ENCODE data around the gene TCF3.

TCF3 gene

DNA sequence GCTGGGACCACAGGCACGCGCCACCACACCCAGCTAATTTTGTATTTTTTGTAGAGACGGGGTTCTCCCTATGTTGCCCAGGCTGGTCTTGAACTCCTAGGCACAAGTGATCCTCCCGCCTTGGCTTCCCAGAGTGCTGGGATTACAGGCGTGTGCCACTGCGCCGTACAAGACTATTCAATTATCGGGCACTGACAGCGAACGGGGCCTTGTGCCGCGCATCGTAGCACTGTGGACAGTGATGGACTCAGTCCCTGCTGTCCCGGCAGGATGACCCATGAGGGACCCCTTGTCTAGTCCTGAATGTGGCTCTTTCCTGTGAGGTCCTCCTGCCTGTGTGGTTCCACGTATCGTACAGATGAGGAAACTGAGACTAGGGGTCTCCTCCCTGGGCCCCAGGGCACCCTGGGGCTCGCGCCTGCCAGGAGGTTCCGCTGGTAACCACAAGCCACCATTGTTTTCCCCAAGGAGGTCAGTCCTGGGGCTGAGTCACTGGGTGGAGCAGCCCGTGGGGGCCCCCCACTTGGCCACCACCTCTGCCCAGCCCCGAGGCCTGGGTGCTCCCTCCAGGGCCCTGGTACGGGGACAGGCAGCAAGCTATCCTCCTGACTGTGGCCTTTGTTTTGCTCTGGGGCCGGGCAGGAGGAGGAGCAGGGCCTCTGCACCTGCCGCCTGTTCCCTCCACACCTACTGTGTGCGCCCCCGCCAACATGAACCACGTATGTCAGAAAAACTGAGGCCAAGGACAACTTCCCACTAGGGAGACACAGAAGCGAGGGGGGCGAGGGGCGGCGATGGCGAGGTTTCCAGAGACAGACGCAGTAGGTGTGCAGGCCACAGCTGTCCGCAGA is 2.9 kb upstream of the TCF3 start:
- H3K4me3 ChIP-seq (ENCODE audit: low read length): no peak overlapping the region
- no peak for DNase-seq (ENCODE audit: low read depth)
- TF ChIP-seq, protein P1, sequence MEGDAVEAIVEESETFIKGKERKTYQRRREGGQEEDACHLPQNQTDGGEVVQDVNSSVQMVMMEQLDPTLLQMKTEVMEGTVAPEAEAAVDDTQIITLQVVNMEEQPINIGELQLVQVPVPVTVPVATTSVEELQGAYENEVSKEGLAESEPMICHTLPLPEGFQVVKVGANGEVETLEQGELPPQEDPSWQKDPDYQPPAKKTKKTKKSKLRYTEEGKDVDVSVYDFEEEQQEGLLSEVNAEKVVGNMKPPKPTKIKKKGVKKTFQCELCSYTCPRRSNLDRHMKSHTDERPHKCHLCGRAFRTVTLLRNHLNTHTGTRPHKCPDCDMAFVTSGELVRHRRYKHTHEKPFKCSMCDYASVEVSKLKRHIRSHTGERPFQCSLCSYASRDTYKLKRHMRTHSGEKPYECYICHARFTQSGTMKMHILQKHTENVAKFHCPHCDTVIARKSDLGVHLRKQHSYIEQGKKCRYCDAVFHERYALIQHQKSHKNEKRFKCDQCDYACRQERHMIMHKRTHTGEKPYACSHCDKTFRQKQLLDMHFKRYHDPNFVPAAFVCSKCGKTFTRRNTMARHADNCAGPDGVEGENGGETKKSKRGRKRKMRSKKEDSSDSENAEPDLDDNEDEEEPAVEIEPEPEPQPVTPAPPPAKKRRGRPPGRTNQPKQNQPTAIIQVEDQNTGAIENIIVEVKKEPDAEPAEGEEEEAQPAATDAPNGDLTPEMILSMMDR (conservative IDR thresholded peaks at IDR 0.05; ENCODE audit: low read length): no peak

DNA sequence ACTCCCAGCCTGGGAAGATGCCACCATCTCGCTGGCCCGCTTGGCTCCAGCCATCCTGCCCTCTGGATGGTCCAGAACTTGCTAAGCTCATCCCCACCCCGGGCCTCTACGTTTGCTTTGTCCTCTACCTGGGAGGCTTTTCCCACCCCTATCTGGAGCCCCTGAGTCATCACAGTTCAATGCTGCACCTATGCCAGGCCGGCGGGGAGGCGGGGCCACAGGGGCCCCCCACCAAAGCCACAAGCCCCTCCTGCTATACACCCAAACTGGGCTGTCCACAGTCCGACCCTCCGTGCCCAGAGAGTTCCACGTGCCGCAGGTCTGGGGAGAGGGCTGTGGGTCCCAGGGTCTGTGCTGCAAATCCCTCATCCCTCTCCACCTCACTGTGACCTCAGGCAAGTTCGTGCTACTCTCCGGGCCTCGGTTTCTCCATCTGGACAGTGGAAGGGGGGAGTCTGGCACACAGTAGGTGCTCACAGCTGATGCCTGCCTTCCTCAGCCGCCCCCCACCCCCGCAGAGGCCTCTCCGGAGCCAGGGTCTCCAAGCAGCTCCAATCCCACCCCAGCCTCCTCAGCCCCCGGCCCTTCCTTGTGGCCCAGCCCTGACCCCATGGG is 1.9 kb upstream of the TCF3 start:
- DNase-seq (ENCODE audit: low read depth): no peak
- TF ChIP-seq, protein P1 (conservative IDR thresholded peaks at IDR 0.05; ENCODE audit: low read length): no peak
- H3K4me3 ChIP-seq (ENCODE audit: low read length): no peak overlapping the region

DNA sequence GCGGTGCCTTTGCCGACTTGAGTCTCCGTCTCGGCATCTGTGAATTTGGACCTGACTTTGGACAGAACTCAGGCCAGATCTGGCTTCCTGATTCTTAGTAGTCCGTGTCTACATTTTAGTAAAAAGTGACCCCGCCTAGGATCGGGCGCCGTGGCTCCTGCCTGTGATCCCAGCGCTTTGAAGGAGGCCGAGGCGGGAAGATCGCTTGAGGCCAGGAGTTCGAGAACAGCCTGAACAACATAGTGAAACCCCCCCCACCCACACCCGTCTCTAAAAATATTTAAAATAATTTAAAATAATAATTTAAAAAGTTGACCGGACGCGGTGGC is 849 bp upstream of the TCF3 start:
- DNase-seq (ENCODE audit: low read depth): no peak
- TF ChIP-seq, protein P1 (conservative IDR thresholded peaks at IDR 0.05; ENCODE audit: low read length): no peak
- peak overlapping the region; percentile 75 for H3K4me3 ChIP-seq (ENCODE audit: low read length)

DNA sequence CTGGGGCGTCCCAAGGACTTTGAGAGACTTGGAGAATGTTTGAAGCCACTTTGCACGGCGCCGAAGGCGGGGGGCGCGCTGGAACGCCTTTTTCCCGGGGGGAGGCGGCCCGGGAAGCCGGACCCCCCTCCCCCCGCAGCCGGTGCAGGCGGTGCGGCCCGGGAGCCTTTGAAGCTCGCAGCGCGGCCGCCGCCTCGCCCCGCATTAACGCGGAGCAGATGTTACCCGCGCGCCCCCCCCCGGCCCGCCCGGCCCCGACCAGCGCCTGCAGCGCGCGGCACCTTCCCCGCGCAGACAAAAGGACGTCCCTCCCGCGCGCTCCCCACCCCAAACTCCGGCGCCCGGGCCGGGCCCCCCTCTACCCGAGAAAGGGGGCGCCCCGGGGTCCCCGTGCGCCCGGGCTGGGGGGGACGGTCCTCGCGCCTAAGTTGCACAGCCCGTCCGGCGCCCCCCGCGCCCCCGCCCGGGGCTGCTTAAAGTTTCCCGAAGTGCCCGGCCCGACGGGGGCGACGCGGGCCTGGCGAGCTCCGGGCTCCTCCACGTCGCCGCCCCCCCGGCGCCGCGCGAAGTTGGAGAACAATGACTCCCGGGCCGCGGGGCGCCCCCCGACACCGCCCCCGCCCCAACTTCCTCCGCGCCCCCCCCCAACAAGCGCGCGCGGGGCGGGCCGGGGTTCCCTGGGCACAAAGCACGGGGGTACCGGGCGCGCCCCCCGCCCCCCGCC is 685 bp downstream of the TCF3 start:
- TF ChIP-seq, protein P1 (conservative IDR thresholded peaks at IDR 0.05; ENCODE audit: low read length): no peak
- DNase-seq (ENCODE audit: low read depth): peak; percentile 46
- peak overlapping the region; percentile 71 for H3K4me3 ChIP-seq (ENCODE audit: low read length)

DNA sequence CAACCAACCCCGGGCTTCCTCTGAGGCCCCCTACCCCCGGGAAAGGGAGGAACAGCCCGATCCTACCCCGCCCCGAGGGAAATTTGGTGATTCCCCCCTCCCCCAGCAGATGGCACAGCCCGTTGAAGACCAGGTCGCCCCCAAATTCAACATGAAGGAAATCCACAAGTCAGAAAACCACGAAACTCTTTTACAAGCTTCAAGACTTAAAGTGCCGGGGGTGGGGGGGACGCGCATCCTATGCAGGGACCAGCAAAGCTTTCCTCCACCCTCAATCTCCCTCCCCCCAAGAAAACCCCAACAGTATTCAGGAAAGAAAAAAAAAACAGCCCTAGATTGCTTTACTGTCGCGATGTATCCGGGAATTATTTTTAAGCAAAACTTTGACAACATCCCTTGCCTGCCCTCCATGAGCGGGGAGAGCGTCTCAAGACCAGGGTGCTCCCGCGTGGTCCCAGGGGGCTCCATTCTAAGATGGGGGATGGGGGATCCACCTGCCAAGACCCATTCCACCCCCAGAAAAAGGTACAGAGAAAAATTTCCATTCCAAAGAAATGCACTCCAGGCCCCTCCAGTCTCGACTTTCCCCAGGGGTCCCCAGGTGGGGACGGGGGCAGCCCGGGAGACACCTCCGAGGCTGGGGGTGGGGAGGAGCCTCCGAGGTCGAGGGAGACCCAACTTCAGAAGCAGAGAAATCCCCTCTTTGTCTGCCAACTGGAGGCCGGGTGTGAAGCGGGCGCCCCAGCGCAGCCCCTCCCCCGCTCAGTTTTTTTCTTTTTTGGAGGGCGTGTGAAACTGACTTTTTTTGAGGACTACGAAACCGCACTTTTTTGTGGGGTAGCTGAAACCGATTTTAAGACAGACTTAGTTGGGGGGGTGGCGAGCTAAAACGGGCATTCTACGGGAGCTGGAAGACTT is 1.5 kb downstream of the TCF3 start:
- DNase-seq (ENCODE audit: low read depth): peak; percentile 12
- peak overlapping the region; percentile 71 for H3K4me3 ChIP-seq (ENCODE audit: low read length)
- TF ChIP-seq, protein P1 (conservative IDR thresholded peaks at IDR 0.05; ENCODE audit: low read length): peak; percentile 5; the same call in 1 of the 2 replicates

DNA sequence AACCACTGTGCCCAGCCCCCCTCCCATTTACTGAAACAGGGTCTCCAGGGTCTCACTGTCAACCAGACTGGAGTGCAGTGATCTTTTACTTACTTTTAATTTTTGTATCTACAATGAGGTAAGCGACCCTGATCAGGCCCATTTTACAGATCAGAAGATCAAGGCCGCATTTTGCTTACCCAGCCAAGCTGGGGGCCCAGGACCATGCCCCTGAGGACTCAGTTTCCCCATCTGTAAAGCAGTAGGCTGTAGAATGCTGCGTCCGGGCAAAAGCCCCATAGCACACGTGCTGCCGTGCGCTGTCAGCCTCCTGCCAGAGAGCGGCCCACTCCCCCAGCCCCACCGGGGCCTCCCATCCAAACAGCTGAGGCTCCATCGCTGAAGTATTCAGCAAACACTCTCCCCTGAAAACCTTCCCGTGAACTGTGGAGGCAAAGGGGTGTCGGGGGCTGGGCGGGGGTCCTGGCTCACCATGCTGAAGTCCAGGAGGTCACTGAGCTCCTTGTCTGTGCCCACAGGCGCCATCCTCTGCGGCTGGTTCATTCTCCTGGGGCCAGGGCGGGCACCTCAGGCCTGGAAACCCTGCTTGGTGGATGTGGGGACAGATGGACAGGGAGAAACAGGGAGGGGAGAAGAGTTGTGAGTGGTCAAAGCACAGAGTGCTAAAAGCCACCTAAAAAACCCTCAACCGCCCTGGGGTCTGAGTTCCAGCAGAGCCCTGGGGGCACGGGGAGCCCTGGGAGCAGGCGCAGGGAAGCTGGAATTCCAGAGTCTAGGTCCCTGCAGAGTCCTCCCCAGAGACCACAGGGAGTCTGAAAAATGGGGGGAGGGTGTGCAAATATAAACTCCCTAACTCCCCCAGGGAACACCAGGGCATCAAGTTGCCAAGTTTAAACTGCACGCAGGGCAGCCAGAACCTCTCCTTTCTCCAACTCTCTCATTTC is 2.4 kb downstream of the TCF3 start:
- no peak for DNase-seq (ENCODE audit: low read depth)
- H3K4me3 ChIP-seq (ENCODE audit: low read length): peak overlapping the region; percentile 71
- TF ChIP-seq, protein P1 (conservative IDR thresholded peaks at IDR 0.05; ENCODE audit: low read length): no peak

Measured in AG10803 (cell line).